Neural progenitor cell (in vitro differentiated cells): ENCODE data around the gene INPP4B. TPM values are rescaled to one million over a fixed set of nuclear protein-coding genes. Genes with fewer than 3 reads are reported as not detected.

Source experiments
- DNase-seq: peaks from one replicate; pipeline ENCODE4 v3.0.0-alpha.2; 2016; ENCODE audit warnings: low spot score
- H2AFZ ChIP-seq: fragments of 200-600 bp; sonication (generic); replicated peaks from 2 replicates; pipeline ENCODE4 v1.6.1; 2016; ENCODE audit warnings: antibody characterized with exemption
- H3F3A ChIP-seq: fragments of 200-600 bp; sonication (generic); 2 replicates; pipeline ENCODE4 v1.6.1; 2016; ENCODE audit warnings: antibody characterized with exemption, low read depth
- H3K27ac ChIP-seq: fragments of 200-600 bp; sonication (generic); 2 replicates; pipeline ENCODE4 v1.5.1; 2016; ENCODE audit warnings: mild to moderate bottlenecking
- H3K27me3 ChIP-seq: fragments of 200-600 bp; sonication (generic); 2 replicates; pipeline ENCODE4 v1.6.1; 2016; ENCODE audit warnings: mild to moderate bottlenecking, moderate library complexity
- H3K36me3 ChIP-seq: fragments of 200-600 bp; sonication (generic); 2 replicates; pipeline ENCODE4 v1.5.1; 2016
- H3K4me1 ChIP-seq: fragments of 200-600 bp; sonication (generic); 2 replicates; pipeline ENCODE4 v1.6.1; 2016; ENCODE audit warnings: mixed run types
- H3K4me2 ChIP-seq: fragments of 200-600 bp; sonication (generic); 2 replicates; pipeline ENCODE4 v1.6.1; 2016
- H3K4me3 ChIP-seq: fragments of 200-600 bp; sonication (generic); 2 replicates; pipeline ENCODE4 v1.5.1; 2016
- H3K79me2 ChIP-seq: fragments of 200-600 bp; sonication (generic); 2 replicates; pipeline ENCODE4 v1.6.1; 2016; ENCODE audit warnings: low read depth
- H3K9ac ChIP-seq: fragments of 200-600 bp; sonication (generic); 2 replicates; pipeline ENCODE4 v1.6.1; 2016
- H3K9me3 ChIP-seq: fragments of 200-600 bp; sonication (generic); 2 replicates; pipeline ENCODE4 v1.5.1; 2016; ENCODE audit warnings: low read depth
- H4K20me1 ChIP-seq: fragments of 200-600 bp; sonication (generic); 2 replicates; pipeline ENCODE4 v1.6.1; 2016; ENCODE audit warnings: low read depth
- H3K27ac Mint-ChIP-seq: 3 replicates; pipeline ENCODE4 v1.8.0; 2021; ENCODE audit warnings: mixed read lengths
- H3K27me3 Mint-ChIP-seq: 2 replicates; pipeline ENCODE4 v1.8.0; 2022; ENCODE audit warnings: low read depth, mild to moderate bottlenecking, inconsistent platforms, moderate library complexity, mixed read lengths; ENCODE audit not compliant: insufficient read depth
- H3K36me3 Mint-ChIP-seq: 3 replicates; pipeline ENCODE4 v1.8.0; 2021; ENCODE audit warnings: mixed read lengths
- H3K4me1 Mint-ChIP-seq: 3 replicates; pipeline ENCODE4 v1.8.0; 2021; ENCODE audit warnings: mixed read lengths
- H3K4me3 Mint-ChIP-seq: 3 replicates; pipeline ENCODE4 v1.8.0; 2021; ENCODE audit warnings: mild to moderate bottlenecking, moderate library complexity, mixed read lengths
- H3K9me3 Mint-ChIP-seq: 3 replicates; pipeline ENCODE4 v1.8.0; 2020; ENCODE audit warnings: mixed read lengths
- EZH2 ChIP-seq: fragments of 200-600 bp; sonication (generic); IDR thresholded peaks from 2 replicates; pipeline ENCODE4 v1.6.1; 2017; ENCODE audit warnings: antibody characterized with exemption, mild to moderate bottlenecking, moderate library complexity
- EZH2phosphoT487 ChIP-seq: fragments of 200-600 bp; sonication (generic); IDR thresholded peaks from 2 replicates; pipeline ENCODE4 v1.6.1; 2017; ENCODE audit warnings: antibody characterized with exemption
- total RNA-seq: library from RNA; depleted of rRNA; stranded (reverse); fragments of >200 nt; gene quantifications from 2 replicates; pipeline ENCODE4 v1.2.3, GENCODE V29; 2015; ENCODE audit warnings: low replicate concordance
- TF ChIP-seq, protein P1 (sequence below): fragments of 200-600 bp; sonication (generic); IDR thresholded peaks from 2 replicates; pipeline ENCODE4 v1.5.1; 2017; ENCODE audit warnings: antibody characterized with exemption, mild to moderate bottlenecking

Gene INPP4B
- total RNA-seq, 1 donor from 2014 or later, result 1.3 TPM

- H3K27me3 Mint-ChIP-seq, result peaks cover 2% of the 10 kb centered on the region
- no peak overlapping the region for H2AFZ ChIP-seq
These were observed 533.7 kb downstream of the INPP4B start for GRCh38 chr4:142312391-142312790.

DNA sequence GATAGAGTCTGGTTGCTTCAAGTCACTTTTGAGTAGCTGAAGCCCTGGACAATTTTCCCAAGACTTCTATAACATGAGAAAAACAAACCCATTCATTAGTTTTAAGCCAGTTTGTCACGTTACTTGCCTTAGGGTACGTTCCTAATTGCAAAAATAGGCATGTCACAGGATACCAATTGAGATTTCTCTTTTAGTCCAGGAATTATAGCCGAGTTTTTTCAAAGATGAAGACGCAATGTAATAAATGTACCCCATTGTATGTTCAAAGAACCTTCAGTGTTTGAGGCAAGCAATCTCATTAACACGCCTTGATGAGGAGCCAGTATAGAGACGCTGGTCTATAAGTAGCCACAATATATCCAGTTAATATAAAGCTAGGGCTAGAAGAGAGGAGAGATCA, 534.2 kb downstream of the INPP4B start:
- no peak overlapping the region for H3K4me3 Mint-ChIP-seq
- H3K4me1 Mint-ChIP-seq, result no peaks in the 10 kb centered on the region
- H3F3A ChIP-seq, result no peaks in the 10 kb centered on the region

More at GRCh38 chr4:142312391-142312790, 533.7 kb downstream of the INPP4B start:
- no peaks in the 10 kb centered on the region for H3K9me3 ChIP-seq
- no peaks in the 10 kb centered on the region for H3F3A ChIP-seq
- H3K4me3 ChIP-seq, result no peak overlapping the region
- Mint-ChIP-seq H3K27ac (no peak overlapping the region), H3K4me1 (no peaks in the 10 kb centered on the region), H3K9me3 (no peaks in the 10 kb centered on the region), H3K36me3 (no peaks in the 10 kb centered on the region), H3K4me3 (no peak overlapping the region)
- no peaks in the 10 kb centered on the region for H3K36me3 ChIP-seq
- H3K4me2 ChIP-seq, result no peak overlapping the region
- H3K79me2 ChIP-seq, result no peaks in the 10 kb centered on the region
- no peaks in the 10 kb centered on the region for H3K27me3 ChIP-seq
- TF ChIP-seq, protein P1, sequence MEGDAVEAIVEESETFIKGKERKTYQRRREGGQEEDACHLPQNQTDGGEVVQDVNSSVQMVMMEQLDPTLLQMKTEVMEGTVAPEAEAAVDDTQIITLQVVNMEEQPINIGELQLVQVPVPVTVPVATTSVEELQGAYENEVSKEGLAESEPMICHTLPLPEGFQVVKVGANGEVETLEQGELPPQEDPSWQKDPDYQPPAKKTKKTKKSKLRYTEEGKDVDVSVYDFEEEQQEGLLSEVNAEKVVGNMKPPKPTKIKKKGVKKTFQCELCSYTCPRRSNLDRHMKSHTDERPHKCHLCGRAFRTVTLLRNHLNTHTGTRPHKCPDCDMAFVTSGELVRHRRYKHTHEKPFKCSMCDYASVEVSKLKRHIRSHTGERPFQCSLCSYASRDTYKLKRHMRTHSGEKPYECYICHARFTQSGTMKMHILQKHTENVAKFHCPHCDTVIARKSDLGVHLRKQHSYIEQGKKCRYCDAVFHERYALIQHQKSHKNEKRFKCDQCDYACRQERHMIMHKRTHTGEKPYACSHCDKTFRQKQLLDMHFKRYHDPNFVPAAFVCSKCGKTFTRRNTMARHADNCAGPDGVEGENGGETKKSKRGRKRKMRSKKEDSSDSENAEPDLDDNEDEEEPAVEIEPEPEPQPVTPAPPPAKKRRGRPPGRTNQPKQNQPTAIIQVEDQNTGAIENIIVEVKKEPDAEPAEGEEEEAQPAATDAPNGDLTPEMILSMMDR, result no peak
- TF ChIP-seq EZH2phosphoT487 (no peak), EZH2 (no peak)
- no peak overlapping the region for H3K9ac ChIP-seq
- no peak overlapping the region for H3K27ac ChIP-seq
- no peaks in the 10 kb centered on the region for H3K4me1 ChIP-seq
- H4K20me1 ChIP-seq, result no peaks in the 10 kb centered on the region
- no peak for DNase-seq

DNA sequence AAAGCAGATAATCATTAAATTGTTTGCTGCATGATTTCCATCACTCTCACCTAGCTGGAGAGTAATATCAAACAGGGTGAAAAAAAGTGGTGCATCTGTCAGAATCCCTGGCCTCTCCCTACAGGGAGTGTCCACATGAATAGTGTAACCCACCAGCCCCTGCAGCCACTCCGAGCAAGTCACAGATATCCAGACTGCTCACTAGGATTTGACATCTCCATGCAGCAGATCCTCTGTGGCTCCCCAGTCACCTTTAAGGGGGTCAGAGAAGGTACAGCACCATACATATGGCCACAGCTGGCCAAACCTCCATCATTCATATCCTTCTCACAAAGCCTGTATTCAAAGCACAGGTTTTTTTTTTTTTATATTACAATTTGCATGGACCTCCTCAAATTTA, 536.3 kb downstream of the INPP4B start:
- Histone ChIP-seq H3F3A (no peaks in the 10 kb centered on the region), H3K27me3 (no peaks in the 10 kb centered on the region), H3K9me3 (no peaks in the 10 kb centered on the region), H2AFZ (no peak overlapping the region), H3K9ac (no peak overlapping the region), H3K4me2 (no peak overlapping the region), H4K20me1 (no peaks in the 10 kb centered on the region), H3K4me1 (no peaks in the 10 kb centered on the region), H3K27ac (no peak overlapping the region), H3K79me2 (no peaks in the 10 kb centered on the region), H3K36me3 (no peaks in the 10 kb centered on the region), H3K4me3 (no peak overlapping the region)
- no peaks in the 10 kb centered on the region for H3K36me3 Mint-ChIP-seq
- peaks cover 2% of the 10 kb centered on the region for H3K27me3 Mint-ChIP-seq
- DNase-seq, result no peak
- no peak overlapping the region for H3K4me3 Mint-ChIP-seq
- TF ChIP-seq EZH2 (no peak), EZH2phosphoT487 (no peak)
- TF ChIP-seq, protein P1, result no peak
- H3K27ac Mint-ChIP-seq, result no peak overlapping the region
- H3K9me3 Mint-ChIP-seq, result no peaks in the 10 kb centered on the region
- no peaks in the 10 kb centered on the region for H3K4me1 Mint-ChIP-seq

More for the DNA sequence above, 534.2 kb downstream of the INPP4B start:
- Histone ChIP-seq H3K79me2 (no peaks in the 10 kb centered on the region), H3K4me1 (no peaks in the 10 kb centered on the region), H3K4me3 (no peak overlapping the region), H3K4me2 (no peak overlapping the region), H3K9ac (no peak overlapping the region), H2AFZ (no peak overlapping the region), H3K9me3 (no peaks in the 10 kb centered on the region), H4K20me1 (no peaks in the 10 kb centered on the region), H3K27me3 (no peaks in the 10 kb centered on the region), H3K27ac (no peak overlapping the region), H3K36me3 (no peaks in the 10 kb centered on the region)
- Mint-ChIP-seq H3K27ac (no peak overlapping the region), H3K36me3 (no peaks in the 10 kb centered on the region), H3K9me3 (no peaks in the 10 kb centered on the region), H3K27me3 (peaks cover 2% of the 10 kb centered on the region)
- DNase-seq, result no peak
- TF ChIP-seq, protein P1, result no peak
- no peak for TF ChIP-seq EZH2phosphoT487
